Psoas muscle (tissue), 8 donors: Measurements from ENCODE around the gene ISOC2. TPM values are rescaled to one million over a fixed set of nuclear protein-coding genes. Genes with fewer than 3 reads are reported as not detected.

Source experiments
- ATAC-seq, 4 donors: fragments of 200-7000 bp; cut with Tn5 transposase; one replicate each; pipeline ENCODE4 v1.9.1; 2020; ENCODE audit warnings: moderate library complexity in 3 of 4, mild to moderate bottlenecking in 2 of 4
- DNase-seq, 2 donors: peaks; one replicate each; pipeline ENCODE4 v3.0.0-alpha.2; 2020
- H3K27ac ChIP-seq: fragments of 200-600 bp; one replicate; pipeline ENCODE4 v1.8.0; 2022
- H3K27me3 ChIP-seq, 3 donors: fragments of 200-600 bp in 1 of 3; one replicate each; pipeline versions ENCODE4 v1.6.1 to v1.8.0; 2013 to 2022; ENCODE audit warnings: low read length in 2 of 3, mild to moderate bottlenecking in 2 of 3, moderate library complexity in 1 of 3; ENCODE audit not compliant: insufficient read depth in 3 of 3
- H3K36me3 ChIP-seq, 2 donors: fragments of 200-600 bp in 1 of 2; one replicate each; pipeline versions ENCODE4 v1.6.1 to v1.8.0; 2013 to 2022; ENCODE audit warnings: low read depth in 1 of 2, mild to moderate bottlenecking in 1 of 2, moderate library complexity in 1 of 2; ENCODE audit not compliant: insufficient read depth in 1 of 2
- H3K4me1 ChIP-seq: fragments of 200-600 bp; one replicate; pipeline ENCODE4 v1.8.0; 2022
- H3K4me3 ChIP-seq: fragments of 200-600 bp; one replicate; pipeline ENCODE4 v1.8.0; 2022; ENCODE audit warnings: mild to moderate bottlenecking
- H3K9me3 ChIP-seq: fragments of 200-600 bp; one replicate; pipeline ENCODE4 v1.8.0; 2022
- WGBS, 3 donors: extraction: QIAGEN DNeasy Blood & Tissue Kit; methylation state at CpG; one replicate each; pipeline versions ENCODE4 v1.1.6 to v1.1.7; 2013; 5-methylcytosine and 5-hydroxymethylcytosine counted together
- intact Hi-C, 2 donors: fragments of 100-400 bp; cut with DNase I; formaldehyde crosslinking; loops; one replicate each; pipeline versions ENCODE4 v1.11.0 to v1.14.2; 2022
- polyA plus RNA-seq, 3 donors: library from polyadenylated mRNA; stranded (reverse); fragments of 200-250 nt; gene quantifications; one replicate each; pipeline ENCODE4 v1.2.3, GENCODE V29; 2013
- total RNA-seq, 4 donors: library from RNA; stranded (reverse); fragmentation: NEBNext Ultra II Directional in 2 of 4; extraction: Animal tissue kit (Norgen Biotek cat#: 25700) in 2 of 4; gene quantifications; one replicate each; pipeline versions ENCODE4 v1.2.1 to v1.2.4, GENCODE V29; 2021 to 2023
- TF ChIP-seq, protein P1 (sequence below): fragments of 200-600 bp; IDR thresholded peaks from one replicate; pipeline ENCODE4 v1.8.0; 2022; ENCODE audit warnings: antibody characterized with exemption
- donor health status: healthy with polysubstance abuse.
- donor health status: DM: no; HTN: no; CAD: no; lungs with moderate emphysema.
- donor health status: Bipolar disorder and iron deficiency.
- donor health status: healthy.
- donor health status: DM: yes; HTN: yes; CAD: no.
- donor health status: DM: no; HTN: no; CAD: no.
- donor health status: DM: no; HTN: no; CAD: no.
- donor health status: DM: yes; HTN: yes; CAD: no.

ISOC2 gene
- total and polyA plus RNA-seq, 7 donors: 32.0 to 177 (median 78.0) TPM

- Histone ChIP-seq H3K4me3 (peak overlapping the region; percentile 98), H3K4me1 (peaks cover 2% of the 10 kb centered on the region), H3K27ac (peak overlapping the region; percentile 95), H3K27me3 (no peaks in the 10 kb centered on the region), H3K9me3 (no peaks in the 10 kb centered on the region), H3K36me3 (no peaks in the 10 kb centered on the region)
- intact Hi-C loops: no loop called here
- TF ChIP-seq, protein P1, sequence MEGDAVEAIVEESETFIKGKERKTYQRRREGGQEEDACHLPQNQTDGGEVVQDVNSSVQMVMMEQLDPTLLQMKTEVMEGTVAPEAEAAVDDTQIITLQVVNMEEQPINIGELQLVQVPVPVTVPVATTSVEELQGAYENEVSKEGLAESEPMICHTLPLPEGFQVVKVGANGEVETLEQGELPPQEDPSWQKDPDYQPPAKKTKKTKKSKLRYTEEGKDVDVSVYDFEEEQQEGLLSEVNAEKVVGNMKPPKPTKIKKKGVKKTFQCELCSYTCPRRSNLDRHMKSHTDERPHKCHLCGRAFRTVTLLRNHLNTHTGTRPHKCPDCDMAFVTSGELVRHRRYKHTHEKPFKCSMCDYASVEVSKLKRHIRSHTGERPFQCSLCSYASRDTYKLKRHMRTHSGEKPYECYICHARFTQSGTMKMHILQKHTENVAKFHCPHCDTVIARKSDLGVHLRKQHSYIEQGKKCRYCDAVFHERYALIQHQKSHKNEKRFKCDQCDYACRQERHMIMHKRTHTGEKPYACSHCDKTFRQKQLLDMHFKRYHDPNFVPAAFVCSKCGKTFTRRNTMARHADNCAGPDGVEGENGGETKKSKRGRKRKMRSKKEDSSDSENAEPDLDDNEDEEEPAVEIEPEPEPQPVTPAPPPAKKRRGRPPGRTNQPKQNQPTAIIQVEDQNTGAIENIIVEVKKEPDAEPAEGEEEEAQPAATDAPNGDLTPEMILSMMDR: no peak
- peak; percentile 86 to 91 for DNase-seq
- WGBS, 3 donors: 6 to 9% (median 9%) methylated on average over 19 to 24 of the region's 24 CpGs
- peak; percentile 54 to 72 (median 62) for ATAC-seq
Observed at GRCh38 chr19:55460670-55461258, 678 bp downstream of the ISOC2 start.

DNA sequence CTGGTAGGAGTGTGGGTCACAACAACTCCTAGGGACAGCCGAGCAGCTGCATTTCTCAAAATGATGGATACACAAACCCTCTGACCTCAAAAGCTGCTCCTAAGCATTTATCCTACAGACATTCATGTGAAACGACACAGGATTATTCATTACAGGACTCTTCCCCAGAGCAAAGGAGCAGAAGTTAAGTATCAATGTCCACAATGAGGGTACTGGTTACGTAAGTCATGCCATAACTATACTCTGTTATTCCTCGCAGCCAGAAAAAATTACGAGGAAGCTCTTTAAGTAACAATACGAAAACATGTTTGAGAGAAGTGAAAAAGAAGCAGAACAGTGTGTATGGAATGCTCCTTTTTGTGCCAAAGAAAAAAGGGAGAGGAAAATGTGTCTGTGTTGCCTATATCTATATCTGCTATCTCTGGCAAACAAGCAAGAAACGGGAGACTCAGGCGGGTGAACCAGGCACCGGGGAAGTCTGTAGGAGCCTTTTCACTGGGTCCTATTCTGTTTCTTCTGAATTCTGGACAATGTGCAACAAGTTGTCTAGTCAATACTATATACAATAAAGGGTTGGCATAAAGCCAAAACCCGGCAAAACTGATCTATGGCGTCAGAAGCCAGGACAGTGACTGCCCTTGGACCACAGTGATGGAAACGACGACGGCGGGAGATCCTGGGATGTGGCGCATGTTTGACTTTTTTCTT lies 1.3 kb downstream of the ISOC2 start:
- intact Hi-C loops: loop anchor here in 1 of 2 donors (5.0 kb wide), 1 partner anchor 158 kb away; no protein-coding TSS in a partner anchor
- 33 to 40% (median 40%) methylated on average over 16 of the region's 16 CpGs for WGBS, 3 donors
- H3K4me3 ChIP-seq: peak overlapping the region; percentile 98

GRCh38 chr19:55459551-55459949 lies 1.9 kb downstream of the ISOC2 start:
- Histone ChIP-seq H3K27me3 (no peaks in the 10 kb centered on the region), H3K36me3 (no peaks in the 10 kb centered on the region), H3K4me3 (no peak overlapping the region), H3K27ac (no peak overlapping the region), H3K9me3 (no peaks in the 10 kb centered on the region), H3K4me1 (peaks cover 2% of the 10 kb centered on the region)
- TF ChIP-seq, protein P1: no peak
- no peak for DNase-seq
- 54 to 60% (median 57%) methylated on average over 8 of the region's 8 CpGs for WGBS, 3 donors
- ATAC-seq: no peak
- intact Hi-C loops: loop anchor here in 1 of 2 donors (5.0 kb wide), 1 partner anchor 157 kb away; no protein-coding TSS in a partner anchor

More for the DNA sequence above, 1.3 kb downstream of the ISOC2 start:
- no peaks in the 10 kb centered on the region for H3K9me3 ChIP-seq
- no peaks in the 10 kb centered on the region for H3K27me3 ChIP-seq
- DNase-seq (no peak), ATAC-seq (no peak)
- peaks cover 2% of the 10 kb centered on the region for H3K4me1 ChIP-seq
- H3K36me3 ChIP-seq: no peaks in the 10 kb centered on the region
- TF ChIP-seq, protein P1: no peak
- H3K27ac ChIP-seq: peak overlapping the region; percentile 95

- WGBS, 3 donors: 74 to 80% (median 75%) methylated on average over 16 of the region's 16 CpGs
Observed at GRCh38 chr19:55457683-55458457, 3.6 kb downstream of the ISOC2 start.

More at GRCh38 chr19:55457683-55458457, 3.6 kb downstream of the ISOC2 start:
- H3K4me3 ChIP-seq: no peak overlapping the region
- H3K36me3 ChIP-seq: no peaks in the 10 kb centered on the region
- no peaks in the 10 kb centered on the region for H3K27me3 ChIP-seq
- no peaks in the 10 kb centered on the region for H3K9me3 ChIP-seq
- TF ChIP-seq, protein P1: no peak
- no peak overlapping the region for H3K27ac ChIP-seq
- H3K4me1 ChIP-seq: peaks cover 2% of the 10 kb centered on the region
- intact Hi-C loops: loop anchor here in 1 of 2 donors (5.0 kb wide), 1 partner anchor 156 kb away; no protein-coding TSS in a partner anchor
- no peak for DNase-seq
- no peak for ATAC-seq
